ENCODE measurements around the gene NNMT.

NNMT gene

GRCh38 chr11:114353443-114353842 lies 57.2 kb downstream of the NNMT start:
- no peak for DNase-seq

GRCh38 chr11:114354076-114354475 lies 57.9 kb downstream of the NNMT start:
- no peak for DNase-seq

- DNase-seq, result peak; percentile 56 to 63
Measured at GRCh38 chr11:114358716-114359115, 62.5 kb downstream of the NNMT start.

- DNase-seq, result no peak
Measured at GRCh38 chr11:114359342-114359741, 63.1 kb downstream of the NNMT start.

GRCh38 chr11:114362326-114362725 lies 66.1 kb downstream of the NNMT start:
- DNase-seq, result no peak

- no peak for DNase-seq
Measured at GRCh38 chr11:114362958-114363357, 66.8 kb downstream of the NNMT start.
